CD1c-positive myeloid dendritic cell (primary cell): ENCODE results near the gene SH3GLB2.
"Not testable (repeated sequence)": the region's sequence is repeated elsewhere in the genome, so short reads cannot be mapped to it uniquely, and the experiment has no call there.

Source experiments
- DNase-seq: peaks from one replicate; pipeline ENCODE4 v3.0.0-alpha.2; 2016; ENCODE audit errors: extremely low spot score

The SH3GLB2 gene

GRCh38 chr9:129014608-129015007 lies 13.5 kb downstream of the SH3GLB2 start:
- no peak for DNase-seq

GRCh38 chr9:129014124-129014523 lies 14.0 kb downstream of the SH3GLB2 start:
- DNase-seq, result no peak

GRCh38 chr9:129013674-129014073 lies 14.5 kb downstream of the SH3GLB2 start:
- no peak for DNase-seq

- DNase-seq, result no peak
Observed at GRCh38 chr9:129012893-129013448, 15.2 kb downstream of the SH3GLB2 start.

- DNase-seq, result no peak
Observed at GRCh38 chr9:129012343-129012742, 15.8 kb downstream of the SH3GLB2 start.

DNA sequence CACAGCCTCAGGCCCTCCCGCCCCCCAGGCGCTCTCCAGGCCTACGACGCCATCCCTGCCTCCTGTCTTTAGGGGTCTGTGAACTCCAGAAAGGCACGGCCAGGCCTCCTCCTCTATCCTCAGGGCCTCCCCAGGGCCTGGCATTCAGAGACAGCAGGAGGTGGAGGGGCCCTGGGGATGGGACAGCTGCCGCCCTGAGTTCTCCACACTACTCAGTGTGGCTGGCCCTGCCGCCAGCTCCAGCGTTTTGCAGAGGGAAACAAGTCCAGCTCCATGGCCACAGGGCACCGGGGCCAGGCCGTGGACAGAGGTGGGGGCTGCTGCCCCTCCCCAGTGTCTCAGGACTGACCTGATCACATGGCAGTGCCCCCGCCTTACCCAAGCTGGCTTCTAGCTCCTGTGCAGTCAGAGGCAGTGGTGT lies 16.4 kb downstream of the SH3GLB2 start:
- no peak for DNase-seq

- no peak for DNase-seq
Observed at GRCh38 chr9:129011170-129011569, 17.0 kb downstream of the SH3GLB2 start.

GRCh38 chr9:129010267-129010975 lies 17.7 kb downstream of the SH3GLB2 start:
- no peak for DNase-seq

DNA sequence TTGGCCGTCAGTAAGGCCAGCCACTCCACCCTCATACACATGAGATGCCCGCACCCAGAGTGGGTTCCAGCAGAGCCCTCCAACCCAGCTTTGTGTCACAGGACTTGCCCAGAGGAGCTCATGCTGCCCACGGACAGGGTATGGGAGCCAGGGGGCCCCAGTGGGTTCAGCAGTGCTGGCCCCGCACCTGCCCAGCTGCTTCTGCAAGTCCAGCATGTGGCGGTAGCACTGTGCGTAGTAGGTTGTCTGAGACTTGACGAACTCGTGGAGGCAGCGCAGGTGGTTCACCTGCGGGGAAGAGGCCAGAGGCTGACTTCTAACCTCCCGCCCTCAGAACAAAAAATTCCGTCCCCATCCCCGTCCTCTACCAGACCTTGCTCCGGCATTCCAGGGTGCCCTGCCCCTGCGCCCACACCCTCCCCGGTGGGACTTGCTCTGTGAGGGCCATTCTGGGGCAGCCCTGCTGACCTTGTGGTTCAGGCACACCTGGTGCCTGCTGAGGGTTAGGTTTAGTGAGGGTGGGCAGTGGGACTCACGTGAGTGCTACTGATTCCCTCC lies 18.5 kb downstream of the SH3GLB2 start:
- DNase-seq, result no peak

DNA sequence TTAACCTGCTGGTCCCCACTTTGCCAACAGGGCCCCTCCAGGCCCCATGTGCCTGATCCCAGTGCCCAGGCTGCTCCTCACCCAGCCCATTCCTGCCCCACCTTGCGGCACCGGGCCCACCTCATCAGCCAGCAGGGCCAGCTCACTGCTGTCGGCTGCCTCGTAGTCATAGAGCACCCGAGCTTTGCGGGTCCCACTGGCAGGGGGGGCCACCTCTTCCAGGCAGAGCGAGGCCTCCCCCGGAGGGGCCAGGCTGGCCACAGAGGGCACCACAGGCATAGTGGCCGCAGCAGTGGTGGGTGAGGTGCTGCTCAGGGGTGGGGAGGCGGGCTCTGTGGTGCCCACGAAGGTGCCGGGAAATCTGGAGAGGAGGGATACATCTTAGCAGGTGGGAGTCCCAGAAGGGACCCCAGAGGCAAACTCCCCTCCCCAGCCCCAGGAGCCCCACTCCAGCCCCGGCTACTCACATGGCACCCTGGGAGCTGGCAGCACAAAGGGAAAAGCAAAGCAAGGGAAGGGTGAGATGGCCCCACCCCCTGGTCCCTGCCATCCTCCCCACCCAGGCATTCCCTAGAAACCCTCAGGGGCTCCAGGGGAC lies 19.0 kb downstream of the SH3GLB2 start:
- no peak for DNase-seq

DNA sequence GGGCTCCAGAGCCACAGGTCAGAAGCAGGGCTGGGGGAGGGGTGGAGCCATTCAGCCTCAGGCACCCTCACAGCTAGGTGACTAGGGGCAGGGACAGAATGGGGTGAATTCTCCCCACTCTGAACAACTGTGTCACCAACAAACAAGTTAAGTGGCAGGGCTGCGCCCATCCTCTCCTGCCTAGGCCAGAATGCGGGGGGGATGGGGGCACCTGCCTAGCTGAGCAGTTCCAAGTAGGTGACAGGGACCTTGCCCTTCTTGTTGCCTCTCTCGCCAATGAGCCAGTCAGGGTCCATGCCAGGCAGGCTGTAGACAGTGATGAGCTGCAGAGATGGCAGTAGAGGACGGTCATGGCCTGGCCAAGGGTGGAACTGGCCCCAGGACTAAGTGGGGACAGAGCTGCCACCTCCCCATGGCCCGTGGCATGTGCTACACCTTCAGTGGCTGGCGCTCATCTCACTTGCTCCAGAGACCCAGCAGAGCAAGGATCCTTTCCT lies 19.6 kb downstream of the SH3GLB2 start:
- no peak for DNase-seq

- no peak for DNase-seq
Observed at GRCh38 chr9:129007766-129008468, 20.2 kb downstream of the SH3GLB2 start.

- DNase-seq, result no peak
Observed at GRCh38 chr9:129007035-129007765, 20.9 kb downstream of the SH3GLB2 start.

GRCh38 chr9:129006328-129007034 lies 21.6 kb downstream of the SH3GLB2 start:
- DNase-seq, result peak; percentile 57

GRCh38 chr9:129005336-129005997 lies 22.7 kb downstream of the SH3GLB2 start:
- DNase-seq, result no peak

GRCh38 chr9:129004173-129004572 lies 24.0 kb downstream of the SH3GLB2 start:
- DNase-seq, result not testable (repeated sequence)

- no peak for DNase-seq
Observed at GRCh38 chr9:129002992-129003391, 25.1 kb downstream of the SH3GLB2 start.

GRCh38 chr9:129001504-129002325 lies 26.4 kb downstream of the SH3GLB2 start:
- DNase-seq, result no peak

GRCh38 chr9:128999581-129000206 lies 28.4 kb downstream of the SH3GLB2 start:
- peak; percentile 53 for DNase-seq
